CD4-positive, CD25-positive, alpha-beta regulatory T cell (primary cell): Measurements from ENCODE around the gene SHROOM1. TPM values are rescaled to one million over a fixed set of nuclear protein-coding genes. Genes with fewer than 3 reads are reported as not detected.

Experiments used
- ATAC-seq, 2 donors: fragments of 150-1000 bp; cut with Tn5 transposase; one replicate each; pipeline ENCODE4 v1.10.0; 2021; ENCODE audit warnings: low read depth in 2 of 2, moderate number of reproducible peaks in 2 of 2, moderate library complexity in 1 of 2
- DNase-seq, 3 donors: peaks; one replicate each; pipeline versions ENCODE4 v3.0.0 to v3.0.0-alpha.2; 2012 to 2022; ENCODE audit warnings: mixed read lengths in 1 of 3
- H3K27ac ChIP-seq: one replicate; pipeline ENCODE4 v1.7.0; 2013; ENCODE audit warnings: mild to moderate bottlenecking, low read length; ENCODE audit not compliant: insufficient read depth, poor library complexity, severe bottlenecking
- H3K27me3 ChIP-seq: one replicate; pipeline ENCODE4 v1.7.0; 2013; ENCODE audit warnings: low read length; ENCODE audit not compliant: control insufficient read depth, insufficient read depth
- H3K36me3 ChIP-seq: one replicate; pipeline ENCODE4 v1.7.0; 2013; ENCODE audit warnings: mild to moderate bottlenecking, low read length, moderate library complexity; ENCODE audit not compliant: control insufficient read depth, insufficient read depth
- H3K4me1 ChIP-seq: 2 replicates; pipeline ENCODE4 v1.7.0; 2013; ENCODE audit warnings: mild to moderate bottlenecking, low read length; ENCODE audit not compliant: insufficient read depth, control insufficient read depth, poor library complexity, severe bottlenecking
- H3K4me3 ChIP-seq: one replicate; pipeline ENCODE4 v1.7.0; 2013; ENCODE audit warnings: low read depth, mild to moderate bottlenecking, low read length, moderate library complexity
- H3K9me3 ChIP-seq, 2 experiments: 1 replicate in 1 of 2; 2 replicates in 1 of 2; pipeline ENCODE4 v1.7.0; 2013; ENCODE audit warnings: low read length in 2 of 2, mild to moderate bottlenecking in 1 of 2, moderate library complexity in 1 of 2; ENCODE audit not compliant: control insufficient read depth in 2 of 2
- H3K27ac Mint-ChIP-seq, 3 donors: one replicate each; pipeline ENCODE4 v1.8.0; 2020 to 2022; ENCODE audit warnings: mild to moderate bottlenecking in 3 of 3, mixed read lengths in 3 of 3, moderate library complexity in 2 of 3
- H3K27me3 Mint-ChIP-seq: one replicate; pipeline ENCODE4 v1.8.0; 2022; ENCODE audit warnings: mild to moderate bottlenecking, mixed read lengths
- H3K36me3 Mint-ChIP-seq: one replicate; pipeline ENCODE4 v1.8.0; 2020; ENCODE audit warnings: mixed read lengths
- H3K4me1 Mint-ChIP-seq, 4 donors: one replicate each; pipeline ENCODE4 v1.8.0; 2020 to 2022; ENCODE audit warnings: mixed read lengths in 4 of 4, mild to moderate bottlenecking in 1 of 4
- H3K4me3 Mint-ChIP-seq, 4 donors: one replicate each; pipeline ENCODE4 v1.8.0; 2020 to 2022; ENCODE audit warnings: mild to moderate bottlenecking in 4 of 4, mixed read lengths in 4 of 4, moderate library complexity in 3 of 4
- H3K9me3 Mint-ChIP-seq, 7 donors: one replicate each; pipeline ENCODE4 v1.8.0; 2020 to 2022; ENCODE audit warnings: mixed read lengths in 7 of 7, mild to moderate bottlenecking in 3 of 7, moderate library complexity in 2 of 7
- polyA plus RNA-seq, 4 donors: library from polyadenylated mRNA; unstranded; fragments of 300-500 nt; fragmentation: Illumina TruSeq; gene quantifications; one replicate each; pipeline ENCODE4 v1.2.3, GENCODE V29; 2021
- total RNA-seq: library from RNA; stranded (reverse); gene quantifications from one replicate; pipeline ENCODE4 v1.2.3, GENCODE V29; 2022

Gene SHROOM1
- total and polyA plus RNA-seq, 5 donors from 2014 or later: 0.12 TPM; not detected in 4

GRCh38 chr5:132785864-132786263 lies 44.6 kb downstream of the SHROOM1 start:
- no peak for ATAC-seq
- H3K4me1 Mint-ChIP-seq: peaks cover under 1 to 10% (median 4%) of the 10 kb centered on the region in 4 donors
- no peak for DNase-seq
- H3K27ac ChIP-seq: no peak overlapping the region
- H3K27me3 ChIP-seq: peaks cover 19% of the 10 kb centered on the region
- no peak overlapping the region for H3K4me3 ChIP-seq
- H3K4me1 ChIP-seq: no peaks in the 10 kb centered on the region
- no peaks in the 10 kb centered on the region for H3K36me3 ChIP-seq
- H3K27ac Mint-ChIP-seq: no peak overlapping the region
- H3K9me3 ChIP-seq: no peaks in the 10 kb centered on the region
- peaks cover 0 to under 1% (median 0%) of the 10 kb centered on the region in 7 donors for H3K9me3 Mint-ChIP-seq
- H3K36me3 Mint-ChIP-seq: no peaks in the 10 kb centered on the region
- no peak overlapping the region for H3K4me3 Mint-ChIP-seq
- H3K27me3 Mint-ChIP-seq: peaks cover 64% of the 10 kb centered on the region

GRCh38 chr5:132785365-132785764 lies 45.1 kb downstream of the SHROOM1 start:
- Histone ChIP-seq H3K27ac (no peak overlapping the region), H3K36me3 (no peaks in the 10 kb centered on the region), H3K4me1 (no peaks in the 10 kb centered on the region), H3K9me3 (no peaks in the 10 kb centered on the region), H3K4me3 (no peak overlapping the region), H3K27me3 (peaks cover 23% of the 10 kb centered on the region)
- peaks cover 2 to 11% (median 7%) of the 10 kb centered on the region in 4 donors for H3K4me1 Mint-ChIP-seq
- no peak overlapping the region for H3K4me3 Mint-ChIP-seq
- H3K9me3 Mint-ChIP-seq: peaks cover 0 to 1% (median 0%) of the 10 kb centered on the region in 7 donors
- peaks cover 65% of the 10 kb centered on the region for H3K27me3 Mint-ChIP-seq
- DNase-seq: no peak
- ATAC-seq: no peak
- no peaks in the 10 kb centered on the region for H3K36me3 Mint-ChIP-seq
- no peak overlapping the region for H3K27ac Mint-ChIP-seq

GRCh38 chr5:132782101-132782500 lies 48.3 kb downstream of the SHROOM1 start:
- Histone ChIP-seq H3K27me3 (peaks cover 36% of the 10 kb centered on the region), H3K4me3 (no peak overlapping the region), H3K27ac (no peak overlapping the region), H3K9me3 (no peaks in the 10 kb centered on the region), H3K36me3 (no peaks in the 10 kb centered on the region), H3K4me1 (peaks cover 10% of the 10 kb centered on the region)
- Mint-ChIP-seq H3K4me1 (peaks cover 7 to 20% (median 13%) of the 10 kb centered on the region in 4 donors), H3K4me3 (no peak overlapping the region), H3K9me3 (peaks cover 0 to 5% (median 0%) of the 10 kb centered on the region in 7 donors), H3K27ac (peak overlapping the region in 1 of 3 donors; percentile 40), H3K36me3 (no peaks in the 10 kb centered on the region), H3K27me3 (peaks cover 72% of the 10 kb centered on the region)
- DNase-seq: no peak
- no peak for ATAC-seq

GRCh38 chr5:132781029-132781428 lies 49.4 kb downstream of the SHROOM1 start:
- peaks cover 36% of the 10 kb centered on the region for H3K27me3 ChIP-seq
- H3K27ac ChIP-seq: no peak overlapping the region
- H3K27ac Mint-ChIP-seq: no peak overlapping the region
- H3K9me3 Mint-ChIP-seq: peaks cover 0 to 5% (median 0%) of the 10 kb centered on the region in 7 donors
- H3K27me3 Mint-ChIP-seq: peaks cover 69% of the 10 kb centered on the region
- H3K4me3 Mint-ChIP-seq: peak overlapping the region in 1 of 4 donors; percentile 75
- H3K36me3 Mint-ChIP-seq: no peaks in the 10 kb centered on the region
- DNase-seq (no peak), ATAC-seq (no peak)
- H3K4me1 ChIP-seq: peaks cover 17% of the 10 kb centered on the region
- no peaks in the 10 kb centered on the region for H3K36me3 ChIP-seq
- no peaks in the 10 kb centered on the region for H3K9me3 ChIP-seq
- H3K4me3 ChIP-seq: no peak overlapping the region
- H3K4me1 Mint-ChIP-seq: peaks cover 7 to 23% (median 14%) of the 10 kb centered on the region in 4 donors

- H3K27me3 Mint-ChIP-seq: peaks cover 68% of the 10 kb centered on the region
- H3K9me3 Mint-ChIP-seq: peaks cover 0 to 5% (median 0%) of the 10 kb centered on the region in 7 donors
- Histone ChIP-seq H3K4me1 (peaks cover 18% of the 10 kb centered on the region), H3K9me3 (no peaks in the 10 kb centered on the region), H3K27me3 (peaks cover 36% of the 10 kb centered on the region), H3K27ac (no peak overlapping the region), H3K4me3 (no peak overlapping the region), H3K36me3 (no peaks in the 10 kb centered on the region)
- DNase-seq (no peak), ATAC-seq (no peak)
- peak overlapping the region in 1 of 4 donors; percentile 75 for H3K4me3 Mint-ChIP-seq
- peaks cover 10 to 25% (median 17%) of the 10 kb centered on the region in 4 donors for H3K4me1 Mint-ChIP-seq
- no peak overlapping the region for H3K27ac Mint-ChIP-seq
- H3K36me3 Mint-ChIP-seq: no peaks in the 10 kb centered on the region
Measured at GRCh38 chr5:132780577-132780976, 49.9 kb downstream of the SHROOM1 start.

- Histone ChIP-seq H3K27me3 (peaks cover 31% of the 10 kb centered on the region), H3K4me3 (no peak overlapping the region), H3K9me3 (no peaks in the 10 kb centered on the region), H3K27ac (no peak overlapping the region), H3K4me1 (peaks cover 18% of the 10 kb centered on the region), H3K36me3 (no peaks in the 10 kb centered on the region)
- Mint-ChIP-seq H3K36me3 (no peaks in the 10 kb centered on the region), H3K4me3 (peak overlapping the region in 1 of 4 donors; percentile 35), H3K27me3 (peaks cover 61% of the 10 kb centered on the region), H3K4me1 (peaks cover 12 to 29% (median 17%) of the 10 kb centered on the region in 4 donors), H3K27ac (no peak overlapping the region), H3K9me3 (peaks cover 0 to 5% (median 0%) of the 10 kb centered on the region in 7 donors)
- no peak for DNase-seq
- no peak for ATAC-seq
Measured at GRCh38 chr5:132779961-132780360, 50.5 kb downstream of the SHROOM1 start.

- no peaks in the 10 kb centered on the region for H3K9me3 ChIP-seq
- peaks cover 28% of the 10 kb centered on the region for H3K27me3 ChIP-seq
- Mint-ChIP-seq H3K4me3 (peak overlapping the region in 2 of 4 donors; percentile 35 to 97), H3K27me3 (peaks cover 55% of the 10 kb centered on the region), H3K36me3 (no peaks in the 10 kb centered on the region), H3K4me1 (peaks cover 12 to 29% (median 18%) of the 10 kb centered on the region in 4 donors), H3K27ac (peak overlapping the region in 1 of 3 donors; percentile 23), H3K9me3 (peaks cover 0 to 5% (median 0%) of the 10 kb centered on the region in 7 donors)
- no peaks in the 10 kb centered on the region for H3K36me3 ChIP-seq
- no peak overlapping the region for H3K4me3 ChIP-seq
- DNase-seq: no peak
- H3K27ac ChIP-seq: no peak overlapping the region
- peaks cover 18% of the 10 kb centered on the region for H3K4me1 ChIP-seq
- ATAC-seq: no peak
Measured at GRCh38 chr5:132778856-132779255, 51.6 kb downstream of the SHROOM1 start.

GRCh38 chr5:132778129-132778528 lies 52.3 kb downstream of the SHROOM1 start:
- ATAC-seq (no peak), DNase-seq (no peak)
- peak overlapping the region; percentile 35 to 97 (median 78) for H3K4me3 Mint-ChIP-seq
- peaks cover 55% of the 10 kb centered on the region for H3K27me3 Mint-ChIP-seq
- Histone ChIP-seq H3K27ac (no peak overlapping the region), H3K9me3 (no peaks in the 10 kb centered on the region), H3K36me3 (no peaks in the 10 kb centered on the region), H3K27me3 (peaks cover 25% of the 10 kb centered on the region), H3K4me3 (peak overlapping the region; percentile 56), H3K4me1 (peaks cover 18% of the 10 kb centered on the region)
- peaks cover 0 to 5% (median 0%) of the 10 kb centered on the region in 7 donors for H3K9me3 Mint-ChIP-seq
- peak overlapping the region in 2 of 3 donors; percentile 5 to 42 for H3K27ac Mint-ChIP-seq
- H3K4me1 Mint-ChIP-seq: peaks cover 12 to 29% (median 18%) of the 10 kb centered on the region in 4 donors
- no peaks in the 10 kb centered on the region for H3K36me3 Mint-ChIP-seq
